Right lobe of liver (tissue), 4 donors: ENCODE data around the gene PBXIP1.

Source experiments
- POLR2A ChIP-seq: fragments of 450-650 bp; IDR thresholded peaks from one replicate; pipeline ENCODE4 v1.6.1; 2017; ENCODE audit warnings: antibody characterized with exemption, mild to moderate bottlenecking
- TF ChIP-seq, protein P1 (sequence below), 4 donors: fragments of 200-600 bp in 3 of 4; fragments of 450-650 bp in 1 of 4; IDR thresholded peaks; one replicate each; pipeline versions ENCODE4 v1.5.1 to v1.8.0; 2016 to 2022; ENCODE audit warnings: antibody characterized with exemption in 4 of 4, mild to moderate bottlenecking in 2 of 4
- donor health status: DM: no; HTN: no; CAD: no.
- donor health status: DM: no; HTN: no; CAD: no.
- donor health status: DM: no; HTN: yes; CAD: no.

DNA sequence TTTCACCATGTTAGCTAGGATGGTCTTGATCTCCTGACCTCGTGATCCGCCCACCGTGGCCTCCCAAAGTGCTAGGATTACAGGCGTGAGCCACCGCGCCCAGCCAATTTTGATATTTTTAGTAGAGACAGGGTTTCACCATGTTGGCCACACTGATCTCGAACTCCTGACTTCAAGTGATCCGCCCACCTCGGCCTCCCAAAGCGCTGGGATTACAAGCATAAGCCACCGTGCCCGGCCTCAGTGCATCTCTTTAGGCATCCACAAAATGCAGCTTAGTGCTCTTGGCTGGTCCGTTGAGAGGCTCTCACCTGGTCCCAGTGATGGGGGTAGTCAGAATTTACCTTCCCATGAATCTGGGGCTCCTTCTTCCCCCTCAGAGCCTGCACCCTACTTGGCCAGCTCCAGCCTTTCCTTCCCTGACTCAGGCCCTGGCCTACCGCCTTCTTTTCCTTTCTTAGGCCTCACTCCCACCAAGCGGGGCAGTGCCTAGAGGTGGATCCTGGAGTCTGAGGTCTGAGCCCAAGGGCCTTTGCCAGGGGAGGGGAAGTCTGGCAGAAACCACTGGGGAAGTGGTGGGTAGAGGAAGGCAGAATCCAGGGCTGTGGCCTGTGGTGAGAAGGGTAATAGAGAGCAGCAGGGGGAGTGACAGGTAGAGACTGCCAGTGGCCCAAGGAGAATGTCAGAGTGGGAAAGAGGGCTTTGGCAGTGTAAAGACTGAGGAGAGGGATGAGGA lies 41.2 kb upstream of the PBXIP1 start:
- TF ChIP-seq, protein P1, sequence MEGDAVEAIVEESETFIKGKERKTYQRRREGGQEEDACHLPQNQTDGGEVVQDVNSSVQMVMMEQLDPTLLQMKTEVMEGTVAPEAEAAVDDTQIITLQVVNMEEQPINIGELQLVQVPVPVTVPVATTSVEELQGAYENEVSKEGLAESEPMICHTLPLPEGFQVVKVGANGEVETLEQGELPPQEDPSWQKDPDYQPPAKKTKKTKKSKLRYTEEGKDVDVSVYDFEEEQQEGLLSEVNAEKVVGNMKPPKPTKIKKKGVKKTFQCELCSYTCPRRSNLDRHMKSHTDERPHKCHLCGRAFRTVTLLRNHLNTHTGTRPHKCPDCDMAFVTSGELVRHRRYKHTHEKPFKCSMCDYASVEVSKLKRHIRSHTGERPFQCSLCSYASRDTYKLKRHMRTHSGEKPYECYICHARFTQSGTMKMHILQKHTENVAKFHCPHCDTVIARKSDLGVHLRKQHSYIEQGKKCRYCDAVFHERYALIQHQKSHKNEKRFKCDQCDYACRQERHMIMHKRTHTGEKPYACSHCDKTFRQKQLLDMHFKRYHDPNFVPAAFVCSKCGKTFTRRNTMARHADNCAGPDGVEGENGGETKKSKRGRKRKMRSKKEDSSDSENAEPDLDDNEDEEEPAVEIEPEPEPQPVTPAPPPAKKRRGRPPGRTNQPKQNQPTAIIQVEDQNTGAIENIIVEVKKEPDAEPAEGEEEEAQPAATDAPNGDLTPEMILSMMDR (IDR thresholded peaks at IDR 0.05): no peak
- TF ChIP-seq POLR2A: no peak
